Muscle layer of duodenum (tissue), 2 donors: ENCODE results near the gene KIF5A.
"Not testable (repeated sequence)": the region's sequence is repeated elsewhere in the genome, so short reads cannot be mapped to it uniquely, and the experiment has no call there.

ENCODE experiments used
- H3K27ac ChIP-seq: one replicate; pipeline ENCODE4 v1.7.0; 2013; ENCODE audit warnings: mild to moderate bottlenecking, low read length
- H3K27me3 ChIP-seq: one replicate; pipeline ENCODE4 v1.7.0; 2013; ENCODE audit warnings: low read depth, mild to moderate bottlenecking, control low read depth, low read length
- H3K36me3 ChIP-seq, 2 donors: one replicate each; pipeline ENCODE4 v1.7.0; 2013; ENCODE audit warnings: low read length in 2 of 2, control low read depth in 1 of 2, mild to moderate bottlenecking in 1 of 2; ENCODE audit not compliant: insufficient read depth in 2 of 2, control insufficient read depth in 1 of 2
- H3K4me1 ChIP-seq, 2 donors: one replicate each; pipeline ENCODE4 v1.7.0; 2013; ENCODE audit warnings: low read length in 2 of 2, mild to moderate bottlenecking in 2 of 2, control low read depth in 1 of 2, moderate library complexity in 1 of 2; ENCODE audit not compliant: insufficient read depth in 2 of 2, control insufficient read depth in 1 of 2
- H3K4me3 ChIP-seq, 2 donors: one replicate each; pipeline ENCODE4 v1.7.0; 2013; ENCODE audit warnings: low read length in 2 of 2, low read depth in 1 of 2, mild to moderate bottlenecking in 1 of 2
- H3K9me3 ChIP-seq, 2 donors: one replicate each; pipeline ENCODE4 v1.7.0; 2013; ENCODE audit warnings: low read length in 2 of 2, control low read depth in 1 of 2, mild to moderate bottlenecking in 1 of 2; ENCODE audit not compliant: control insufficient read depth in 1 of 2
- donor health status: healthy.

The KIF5A gene

GRCh38 chr12:57568838-57569237 is 19.0 kb downstream of the KIF5A start:
- peaks cover 0 to 9% of the 10 kb centered on the region in 2 donors for H3K36me3 ChIP-seq
- H3K9me3 ChIP-seq: no peaks in the 10 kb centered on the region
- H3K4me3 ChIP-seq: no peak overlapping the region
- no peaks in the 10 kb centered on the region for H3K4me1 ChIP-seq
- no peaks in the 10 kb centered on the region for H3K27me3 ChIP-seq
- H3K27ac ChIP-seq: no peak overlapping the region

- Histone ChIP-seq H3K27me3 (no peaks in the 10 kb centered on the region), H3K9me3 (no peaks in the 10 kb centered on the region), H3K4me1 (no peaks in the 10 kb centered on the region), H3K27ac (no peak overlapping the region), H3K4me3 (no peak overlapping the region), H3K36me3 (peaks cover 0 to 9% of the 10 kb centered on the region in 2 donors)
Measured at GRCh38 chr12:57569858-57570257, 20.0 kb downstream of the KIF5A start.

DNA sequence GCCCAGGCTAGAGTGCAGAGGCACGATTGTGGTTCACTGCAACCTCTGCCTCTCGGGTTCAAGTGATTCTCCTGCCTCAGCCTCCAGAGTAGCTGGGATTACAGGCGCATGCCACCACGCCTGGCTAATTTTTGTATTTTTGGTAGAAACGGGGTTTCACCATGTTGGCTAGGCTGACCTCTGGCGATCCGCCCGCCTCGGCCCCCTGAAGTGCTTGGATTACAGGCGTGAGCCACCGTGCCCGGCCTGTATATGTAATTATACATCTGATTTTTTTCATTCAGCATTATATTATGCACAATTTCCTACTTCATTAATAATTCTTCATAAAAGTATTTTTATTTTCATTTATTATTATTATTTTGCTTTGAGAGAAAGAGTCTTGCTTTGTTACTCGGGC is 20.6 kb downstream of the KIF5A start:
- H3K27me3 ChIP-seq, H3K4me1 ChIP-seq, H3K27ac ChIP-seq, H3K36me3 ChIP-seq, H3K4me3 ChIP-seq, H3K9me3 ChIP-seq: not testable (repeated sequence)

DNA sequence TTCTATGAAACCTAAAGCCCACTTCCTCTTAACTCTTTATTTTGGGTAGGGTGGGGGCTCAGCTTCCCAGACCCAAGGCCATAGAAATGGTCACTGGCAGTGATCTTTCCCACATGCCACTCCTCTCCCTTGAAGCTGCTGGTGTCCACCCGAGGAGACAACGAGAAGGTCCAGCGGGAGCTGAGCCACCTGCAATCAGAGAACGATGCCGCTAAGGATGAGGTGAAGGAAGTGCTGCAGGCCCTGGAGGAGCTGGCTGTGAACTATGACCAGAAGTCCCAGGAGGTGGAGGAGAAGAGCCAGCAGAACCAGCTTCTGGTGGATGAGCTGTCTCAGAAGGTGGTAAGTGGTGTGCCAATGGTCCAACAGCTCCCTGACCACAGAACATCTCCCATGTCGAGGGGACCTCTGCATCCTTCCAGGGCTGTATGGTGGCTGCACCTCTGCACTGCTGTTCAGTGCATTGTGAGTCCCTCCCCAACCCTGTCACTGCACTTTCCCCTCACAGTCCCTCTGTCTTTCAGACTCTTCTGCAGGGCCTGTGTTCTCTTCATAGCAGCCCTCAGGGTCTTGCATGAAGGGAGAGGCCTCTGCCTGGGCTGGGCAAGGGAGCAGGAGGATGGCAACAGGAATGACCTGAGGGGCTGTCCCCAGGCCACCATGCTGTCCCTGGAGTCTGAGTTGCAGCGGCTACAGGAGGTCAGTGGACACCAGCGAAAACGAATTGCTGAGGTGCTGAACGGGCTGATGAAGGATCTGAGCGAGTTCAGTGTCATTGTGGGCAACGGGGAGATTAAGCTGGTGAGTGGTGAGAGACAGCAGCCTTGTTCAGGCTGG is 22.3 kb downstream of the KIF5A start:
- no peaks in the 10 kb centered on the region for H3K4me1 ChIP-seq
- no peak overlapping the region for H3K27ac ChIP-seq
- peaks cover 0 to 21% of the 10 kb centered on the region in 2 donors for H3K36me3 ChIP-seq
- H3K27me3 ChIP-seq: no peaks in the 10 kb centered on the region
- no peak overlapping the region for H3K4me3 ChIP-seq
- H3K9me3 ChIP-seq: no peaks in the 10 kb centered on the region

DNA sequence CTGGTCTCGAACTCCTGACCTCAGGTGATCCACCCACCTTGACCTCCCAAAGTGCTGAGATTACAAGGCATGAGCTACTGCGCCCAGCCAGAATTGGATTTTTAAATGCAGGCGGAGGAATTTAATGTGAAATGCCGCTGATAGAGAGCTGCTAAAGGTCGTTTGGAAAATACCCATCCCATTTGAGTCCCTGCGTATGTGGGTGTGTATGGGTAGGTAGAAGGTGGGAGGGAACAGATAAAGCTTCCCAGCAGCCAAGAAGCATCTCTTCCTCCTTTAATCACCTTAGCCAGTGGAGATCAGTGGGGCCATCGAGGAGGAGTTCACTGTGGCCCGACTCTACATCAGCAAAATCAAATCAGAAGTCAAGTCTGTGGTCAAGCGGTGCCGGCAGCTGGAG is 25.0 kb downstream of the KIF5A start:
- no peak overlapping the region for H3K4me3 ChIP-seq
- H3K4me1 ChIP-seq: no peaks in the 10 kb centered on the region
- H3K27ac ChIP-seq: no peak overlapping the region
- H3K36me3 ChIP-seq: peaks cover 0 to 14% of the 10 kb centered on the region in 2 donors
- H3K9me3 ChIP-seq: no peaks in the 10 kb centered on the region
- no peaks in the 10 kb centered on the region for H3K27me3 ChIP-seq

- no peaks in the 10 kb centered on the region for H3K9me3 ChIP-seq
Measured at GRCh38 chr12:57575771-57576612, 26.1 kb downstream of the KIF5A start.

DNA sequence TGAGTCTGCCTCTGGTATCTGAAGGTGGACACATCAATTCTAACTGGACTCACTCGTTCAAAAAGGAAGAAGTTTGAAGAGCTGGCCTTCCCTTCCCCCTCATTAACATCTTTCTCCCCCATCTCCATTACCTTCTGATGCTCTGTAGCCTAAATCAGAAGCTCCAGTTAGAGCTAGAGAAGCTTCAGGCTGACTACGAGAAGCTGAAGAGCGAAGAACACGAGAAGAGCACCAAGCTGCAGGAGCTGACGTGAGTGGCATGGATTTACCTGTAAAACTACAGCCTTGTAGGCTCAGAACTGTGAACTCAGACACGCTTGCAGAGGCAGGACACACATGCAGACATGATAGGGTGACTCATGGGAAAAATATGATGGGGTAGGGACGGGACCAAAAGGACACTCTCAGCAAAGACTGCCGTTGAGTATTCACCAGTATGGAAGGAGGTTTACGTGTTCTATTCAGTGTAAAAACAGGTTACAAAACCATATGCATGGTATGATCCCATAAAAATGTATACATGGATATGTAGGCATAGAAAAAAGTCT is 26.8 kb downstream of the KIF5A start:
- H3K36me3 ChIP-seq: peaks cover 0 to 16% of the 10 kb centered on the region in 2 donors
- no peaks in the 10 kb centered on the region for H3K27me3 ChIP-seq
- H3K4me1 ChIP-seq: no peaks in the 10 kb centered on the region
- H3K9me3 ChIP-seq: no peaks in the 10 kb centered on the region
- H3K4me3 ChIP-seq: no peak overlapping the region
- H3K27ac ChIP-seq: no peak overlapping the region

More at GRCh38 chr12:57575771-57576612, 26.1 kb downstream of the KIF5A start:
- H3K27me3 ChIP-seq: no peaks in the 10 kb centered on the region
- no peak overlapping the region for H3K4me3 ChIP-seq
- H3K36me3 ChIP-seq: peaks cover 0 to 13% of the 10 kb centered on the region in 2 donors
- H3K4me1 ChIP-seq: no peaks in the 10 kb centered on the region
- H3K27ac ChIP-seq: no peak overlapping the region

GRCh38 chr12:57577981-57578758 is 28.3 kb downstream of the KIF5A start:
- H3K36me3 ChIP-seq: peaks cover 0 to 16% of the 10 kb centered on the region in 2 donors
- H3K9me3 ChIP-seq: no peaks in the 10 kb centered on the region
- H3K27me3 ChIP-seq: no peaks in the 10 kb centered on the region
- H3K4me3 ChIP-seq: no peak overlapping the region
- H3K27ac ChIP-seq: no peak overlapping the region
- H3K4me1 ChIP-seq: no peaks in the 10 kb centered on the region

GRCh38 chr12:57579011-57579410 is 29.2 kb downstream of the KIF5A start:
- Histone ChIP-seq H3K36me3 (peaks cover 0 to 16% of the 10 kb centered on the region in 2 donors), H3K4me3 (no peak overlapping the region), H3K4me1 (no peaks in the 10 kb centered on the region), H3K9me3 (no peaks in the 10 kb centered on the region), H3K27me3 (no peaks in the 10 kb centered on the region), H3K27ac (no peak overlapping the region)

DNA sequence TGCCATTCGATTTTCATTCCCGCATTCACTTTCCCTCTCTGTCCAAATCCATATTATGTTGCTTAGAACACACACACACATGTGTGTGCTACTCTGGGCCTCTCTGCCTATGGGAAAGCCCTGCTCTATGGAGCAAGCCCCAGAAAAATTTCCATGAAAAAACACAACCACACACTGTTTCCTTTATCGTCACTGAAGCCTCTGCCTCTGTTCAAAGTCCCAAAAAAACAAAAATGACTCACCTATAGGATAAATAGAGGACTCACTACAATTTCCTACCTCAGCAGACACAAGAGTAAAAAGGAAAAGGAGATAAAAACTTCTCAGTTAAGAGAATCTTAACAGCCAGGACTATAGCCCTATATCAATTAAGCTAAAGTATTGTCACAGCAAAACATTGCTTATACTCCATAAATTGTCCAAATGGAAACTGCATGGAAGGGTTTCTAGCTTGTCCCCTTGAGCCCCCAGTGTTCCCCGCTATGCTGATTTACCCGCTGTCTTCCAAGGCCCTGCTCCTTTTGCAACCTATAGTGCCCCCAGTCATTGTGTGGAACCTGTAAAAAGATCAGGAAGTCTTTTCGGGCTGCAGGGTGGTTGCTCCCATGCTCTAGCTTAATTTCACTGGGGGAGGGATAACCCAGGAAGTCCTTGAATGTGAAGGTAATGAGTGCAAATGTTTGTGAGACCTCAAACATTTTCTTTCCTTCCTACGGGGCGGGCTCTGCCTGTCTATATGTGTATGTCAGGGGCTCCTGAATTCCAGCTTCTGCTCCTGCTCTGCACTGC is 30.0 kb downstream of the KIF5A start:
- H3K4me3 ChIP-seq: no peak overlapping the region
- H3K27me3 ChIP-seq: no peaks in the 10 kb centered on the region
- peaks cover 0 to 16% of the 10 kb centered on the region in 2 donors for H3K36me3 ChIP-seq
- H3K4me1 ChIP-seq: no peaks in the 10 kb centered on the region
- no peaks in the 10 kb centered on the region for H3K9me3 ChIP-seq
- no peak overlapping the region for H3K27ac ChIP-seq
